ENCODE data around the gene SEC14L5.

GRCh38 chr16:4970010-4970409, 11.9 kb downstream of the SEC14L5 start:
- TF ChIP-seq CTCF (IDR thresholded peaks at IDR 0.05; ENCODE audit: low read depth, low read length) = no peak
- TF ChIP-seq EZH2phosphoT487 (IDR thresholded peaks at IDR 0.05; ENCODE audit: low read depth) = no peak

Measured in OCI-LY3 (cell line).